Measurements from ENCODE around the gene NEU3.

Gene NEU3

DNA sequence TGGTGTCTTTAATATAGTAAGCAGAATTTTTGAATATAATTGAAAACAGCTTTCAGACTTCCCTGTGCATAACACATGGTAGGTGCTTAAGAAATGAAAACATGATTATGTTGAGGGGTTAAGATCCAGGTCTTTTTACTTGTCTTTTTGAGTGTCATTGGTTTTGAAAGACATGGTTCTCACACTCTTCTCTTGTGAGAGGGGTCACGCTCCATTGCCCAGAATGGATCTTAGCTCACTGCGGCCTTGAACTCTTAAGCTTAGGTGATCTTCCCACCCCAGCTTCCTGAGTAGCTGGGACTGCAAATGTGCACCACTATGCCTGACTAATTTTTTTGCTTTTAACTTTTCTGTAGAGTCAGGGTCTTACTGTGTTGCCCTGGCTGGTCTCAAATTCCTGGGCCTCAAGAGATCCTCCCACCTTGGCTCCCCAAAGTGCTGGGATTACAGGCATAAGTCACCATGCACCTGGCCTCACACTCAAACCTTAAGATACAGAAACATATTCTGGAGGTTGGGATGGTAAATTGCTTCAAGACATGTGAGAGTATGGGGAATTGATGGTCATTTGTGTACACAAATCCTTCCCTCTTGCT lies 38.3 kb upstream of the NEU3 start:
- TF ChIP-seq, protein P1, sequence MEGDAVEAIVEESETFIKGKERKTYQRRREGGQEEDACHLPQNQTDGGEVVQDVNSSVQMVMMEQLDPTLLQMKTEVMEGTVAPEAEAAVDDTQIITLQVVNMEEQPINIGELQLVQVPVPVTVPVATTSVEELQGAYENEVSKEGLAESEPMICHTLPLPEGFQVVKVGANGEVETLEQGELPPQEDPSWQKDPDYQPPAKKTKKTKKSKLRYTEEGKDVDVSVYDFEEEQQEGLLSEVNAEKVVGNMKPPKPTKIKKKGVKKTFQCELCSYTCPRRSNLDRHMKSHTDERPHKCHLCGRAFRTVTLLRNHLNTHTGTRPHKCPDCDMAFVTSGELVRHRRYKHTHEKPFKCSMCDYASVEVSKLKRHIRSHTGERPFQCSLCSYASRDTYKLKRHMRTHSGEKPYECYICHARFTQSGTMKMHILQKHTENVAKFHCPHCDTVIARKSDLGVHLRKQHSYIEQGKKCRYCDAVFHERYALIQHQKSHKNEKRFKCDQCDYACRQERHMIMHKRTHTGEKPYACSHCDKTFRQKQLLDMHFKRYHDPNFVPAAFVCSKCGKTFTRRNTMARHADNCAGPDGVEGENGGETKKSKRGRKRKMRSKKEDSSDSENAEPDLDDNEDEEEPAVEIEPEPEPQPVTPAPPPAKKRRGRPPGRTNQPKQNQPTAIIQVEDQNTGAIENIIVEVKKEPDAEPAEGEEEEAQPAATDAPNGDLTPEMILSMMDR (IDR thresholded peaks at IDR 0.05), result no peak

DNA sequence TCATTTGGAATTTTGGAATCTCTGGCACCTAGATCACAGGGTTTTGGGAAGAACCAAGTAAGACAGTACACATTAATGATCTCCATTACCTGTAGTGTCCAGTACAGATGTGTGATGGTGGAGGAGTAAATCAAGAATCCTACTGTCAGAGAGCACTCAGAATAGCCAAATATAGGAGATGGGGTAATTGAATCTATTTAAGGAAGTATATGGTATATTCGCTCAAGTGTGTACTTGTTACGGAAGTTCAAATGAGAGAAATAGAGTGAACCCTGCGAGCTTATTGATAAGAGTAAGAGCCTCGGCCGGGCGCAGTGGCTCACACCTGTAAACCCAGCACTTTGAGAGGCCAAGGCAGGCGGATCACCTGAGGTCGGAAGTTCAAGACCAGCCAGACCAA lies 37.5 kb upstream of the NEU3 start:
- TF ChIP-seq, protein P1 (IDR thresholded peaks at IDR 0.05), result no peak

DNA sequence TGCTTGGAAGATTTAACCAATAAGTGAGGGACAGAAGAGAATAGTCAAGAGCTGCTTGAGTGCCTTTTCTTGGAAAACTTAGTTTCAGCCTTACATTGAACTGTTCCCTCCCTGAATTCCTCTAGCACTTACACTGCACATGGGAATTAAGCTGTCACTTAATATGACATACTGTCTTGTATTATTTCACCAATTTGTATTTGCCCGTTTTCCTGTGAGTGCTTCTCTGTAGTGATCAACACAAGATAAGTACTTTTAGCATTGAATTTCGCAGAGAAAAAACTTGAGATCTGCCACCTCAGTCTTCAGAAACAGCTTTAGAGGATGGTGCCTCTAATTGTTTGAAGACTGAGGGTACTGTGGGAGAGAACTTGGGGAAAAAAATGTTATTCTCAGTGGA lies 36.0 kb upstream of the NEU3 start:
- TF ChIP-seq, protein P1 (IDR thresholded peaks at IDR 0.05), result no peak

DNA sequence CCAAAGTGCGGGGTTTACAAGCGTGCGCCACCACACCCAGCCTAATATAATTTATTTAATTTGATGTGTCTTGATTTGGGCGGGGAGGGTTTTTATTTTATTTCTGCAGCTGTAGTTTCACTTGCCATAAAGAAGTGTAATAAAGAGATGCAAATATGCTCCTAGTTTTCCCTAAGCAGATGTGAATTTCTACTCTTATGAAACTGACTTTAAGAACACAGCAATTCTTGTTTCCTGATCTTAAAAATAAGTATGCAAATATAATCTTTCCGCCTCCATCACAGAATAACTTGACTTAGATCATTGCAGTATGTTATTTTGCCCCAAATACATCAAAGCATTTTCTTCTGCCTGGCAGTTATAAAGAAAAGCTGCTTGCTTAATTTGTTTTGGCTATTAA lies 35.3 kb upstream of the NEU3 start:
- TF ChIP-seq, protein P1 (IDR thresholded peaks at IDR 0.05), result no peak

DNA sequence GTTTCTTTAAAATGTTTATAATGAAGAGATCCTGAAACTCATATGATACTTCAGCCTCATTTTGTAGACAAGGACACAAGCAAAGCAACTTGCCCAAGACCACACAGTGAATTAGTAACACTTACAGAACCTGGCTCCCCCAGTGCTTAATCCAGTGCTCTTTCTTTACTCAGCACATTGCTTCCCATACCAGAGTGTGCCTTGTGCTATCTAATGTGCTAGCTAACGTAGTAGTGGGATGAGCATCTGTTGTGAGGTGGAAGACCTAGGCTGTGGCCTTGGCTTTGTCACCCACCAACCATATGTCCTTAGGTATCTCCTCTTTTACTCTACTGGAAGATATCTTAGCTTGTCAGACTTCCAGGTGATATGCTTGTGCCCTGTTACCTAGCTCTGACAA lies 34.5 kb upstream of the NEU3 start:
- TF ChIP-seq, protein P1 (IDR thresholded peaks at IDR 0.05), result no peak

DNA sequence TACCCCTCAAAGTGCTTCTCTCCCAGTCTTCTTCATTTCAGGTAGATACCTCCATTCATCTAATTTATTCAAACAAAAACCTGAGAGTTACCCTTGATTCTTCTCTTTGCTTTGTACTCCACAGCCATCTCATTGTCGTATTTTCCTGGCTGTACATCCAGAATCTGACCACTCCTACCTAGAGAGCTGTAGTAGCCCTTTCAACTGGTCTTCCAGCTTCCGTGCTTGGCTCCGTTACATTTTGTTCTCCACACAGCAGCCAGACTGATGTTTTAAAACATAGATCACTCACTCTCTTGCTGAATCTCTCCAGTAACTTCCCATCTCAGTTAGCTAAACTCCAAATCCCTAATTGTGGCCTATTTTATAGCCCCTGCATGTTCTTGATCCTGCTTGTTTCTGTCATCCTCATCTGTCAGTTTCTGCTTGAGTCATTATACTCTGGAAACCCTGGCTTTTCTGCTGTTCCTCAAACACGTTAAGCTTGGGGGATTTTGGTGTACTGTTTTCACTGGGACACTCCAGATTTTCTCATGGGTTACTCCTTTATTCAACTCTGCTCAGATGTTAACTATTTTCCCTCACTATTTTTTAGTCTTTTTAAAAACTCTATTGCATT lies 32.2 kb upstream of the NEU3 start:
- TF ChIP-seq, protein P1 (IDR thresholded peaks at IDR 0.05), result no peak

DNA sequence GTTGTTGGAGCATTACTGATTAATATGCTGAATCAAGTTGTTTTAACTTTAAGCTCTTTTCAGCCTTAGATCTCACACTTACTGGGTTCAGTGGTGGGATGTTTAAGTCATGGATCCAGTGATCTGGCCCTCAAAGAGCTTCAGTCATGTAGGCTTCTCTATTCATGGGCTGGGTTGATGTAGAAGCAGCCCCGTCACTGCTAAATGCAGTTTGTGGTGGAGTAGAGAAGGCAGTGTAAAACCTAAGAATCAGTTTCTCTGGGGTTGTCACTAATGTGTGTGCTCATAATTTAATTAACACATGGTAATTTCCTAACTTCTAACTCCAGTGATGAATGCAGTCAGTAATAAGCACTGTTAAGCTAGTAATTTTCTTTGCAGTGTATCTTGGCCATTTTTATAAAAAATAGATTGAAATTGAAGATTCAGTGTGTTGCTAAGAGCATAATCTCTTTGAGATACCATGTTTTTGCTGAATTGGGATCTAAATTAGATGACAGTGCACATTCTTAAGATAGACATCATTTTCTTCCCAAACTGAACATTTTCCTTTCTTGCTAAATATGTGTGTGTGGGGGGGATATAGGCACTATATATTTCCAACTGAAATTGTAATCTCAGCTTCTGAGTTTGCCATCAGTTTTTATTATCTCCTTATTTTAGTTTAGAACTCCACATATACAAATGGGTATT lies 30.6 kb upstream of the NEU3 start:
- TF ChIP-seq, protein P1 (IDR thresholded peaks at IDR 0.05), result no peak

Data from LNCAP (cell line).